Neural cell (in vitro differentiated cells): Measurements from ENCODE around the gene PMEPA1.

Experiments
- CTCF ChIP-seq: fragments of 450-650 bp; IDR thresholded peaks from 2 replicates; pipeline ENCODE4 v1.5.1; 2014; ENCODE audit warnings: antibody characterized with exemption, mild to moderate bottlenecking, moderate library complexity; ENCODE audit not compliant: poor library complexity, severe bottlenecking
- EZH2 ChIP-seq: fragments of 200-600, 300-800 bp; shearing (Covaris generic), sonication (generic); IDR thresholded peaks from 2 replicates; pipeline ENCODE4 v1.6.1; 2014; ENCODE audit warnings: antibody characterized with exemption, low read length, borderline replicate concordance, mild to moderate bottlenecking; ENCODE audit not compliant: insufficient read depth, poor library complexity, severe bottlenecking
- POLR2AphosphoS5 ChIP-seq: IDR thresholded peaks from 2 replicates; pipeline ENCODE4 v1.6.1; 2012
- TAF1 ChIP-seq: IDR thresholded peaks from 2 replicates; pipeline ENCODE4 v1.6.1; 2012; ENCODE audit warnings: low read depth

DNA sequence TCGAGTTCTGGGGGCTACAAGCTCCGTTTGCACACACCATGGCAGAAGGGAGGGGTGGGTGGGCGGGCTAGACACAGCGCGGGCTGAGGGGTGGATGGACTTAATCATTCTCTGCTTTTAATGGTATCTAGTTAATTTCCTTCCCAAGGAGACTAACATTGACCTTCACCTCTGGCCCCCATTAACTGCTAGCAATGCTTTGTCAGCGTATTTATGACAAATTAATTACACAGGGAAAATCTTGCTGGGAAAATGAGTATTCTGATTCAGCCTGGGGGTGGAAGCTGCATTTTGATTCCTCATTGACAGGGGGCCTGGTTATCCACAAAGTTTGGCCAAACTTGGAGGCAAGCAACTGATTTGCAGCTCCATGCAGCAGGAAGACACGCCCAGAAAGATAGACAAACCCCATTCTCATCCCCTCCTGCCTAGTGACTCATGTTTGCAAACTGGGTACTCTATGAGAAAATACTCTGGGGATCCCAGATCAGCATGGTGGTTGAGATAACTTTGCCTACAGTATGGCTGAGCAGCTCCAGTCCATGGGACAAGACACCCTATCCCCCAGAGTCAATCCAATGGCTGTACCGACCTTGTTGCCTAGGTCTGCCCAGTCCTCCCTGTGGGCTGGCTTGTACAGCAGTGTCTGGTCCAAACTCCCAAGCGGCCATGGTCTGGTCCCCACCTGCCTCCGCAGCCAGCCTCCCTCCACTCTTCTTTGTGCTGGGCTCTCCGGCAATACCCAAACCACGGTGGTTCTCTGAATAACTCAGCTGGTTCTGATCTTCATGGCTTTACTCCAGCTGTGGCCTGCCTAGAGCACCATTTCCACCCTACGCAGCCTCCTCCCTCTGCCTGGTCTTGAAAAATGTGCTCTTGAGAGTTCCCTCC lies 109.2 kb downstream of the PMEPA1 start:
- TF ChIP-seq EZH2 = no peak
- TF ChIP-seq CTCF = no peak
- TF ChIP-seq POLR2AphosphoS5 = no peak
- no peak for TF ChIP-seq TAF1
